Endothelial cell of umbilical vein (primary cell): ENCODE results near the gene CLSTN2. TPM values are rescaled to one million over a fixed set of nuclear protein-coding genes. Genes with fewer than 3 reads are reported as not detected.

Source experiments
- BruUV-seq: library from RNA; stranded (reverse); fragments of 400-500 nt; replicated peaks from 2 replicates; lab custom pipeline; 2021; lab: Mats Ljungman, UMichigan
- CTCF ChIA-PET: fragments of 300-600, 350-600 bp; sonication (Branson Sonifier 250); formaldehyde crosslinking; loops from one replicate; lab custom pipeline; 2021; ENCODE audit warnings: antibody characterized with exemption, inconsistent platforms; lab: Charles Lee
- POLR2A ChIA-PET: fragments of 300-600, 350-600 bp; sonication (Branson Sonifier 250); formaldehyde crosslinking; loops from one replicate; lab custom pipeline; 2021; ENCODE audit warnings: antibody characterized with exemption, inconsistent platforms; lab: Charles Lee
- DNase-seq: peaks from one replicate; pipeline ENCODE4 v3.0.0-alpha.2; 2011; ENCODE audit warnings: low read depth, low spot score
- FAIRE-seq: peaks from 2 replicates; lab custom pipeline; 2011; peaks lifted over from hg19 to GRCh38; lab: Jason Lieb, UNC
- H2AFZ ChIP-seq: 2 replicates; pipeline ENCODE4 v1.6.0; 2012; ENCODE audit warnings: low read depth, low read length, control low read depth, inconsistent platforms
- H3K27ac ChIP-seq: 2 replicates; pipeline ENCODE4 v1.5.1; 2011; ENCODE audit warnings: low read depth, mild to moderate bottlenecking, control low read depth, low read length, moderate library complexity; ENCODE audit not compliant: insufficient read depth
- H3K27me3 ChIP-seq, 2 experiments: 2 replicates each; pipeline versions ENCODE4 v1.6.0 to v1.6.1; 2011; ENCODE audit warnings: low read length in 2 of 2, mixed read lengths in 1 of 2; ENCODE audit not compliant: control insufficient read depth in 2 of 2, insufficient read depth in 2 of 2
- H3K36me3 ChIP-seq, 2 experiments: 2 replicates in 1 of 2; 3 replicates in 1 of 2; pipeline ENCODE4 v1.5.1; 2011; ENCODE audit warnings: low read length in 2 of 2, mild to moderate bottlenecking in 1 of 2, moderate library complexity in 1 of 2; ENCODE audit not compliant: control insufficient read depth in 2 of 2, insufficient read depth in 2 of 2; ENCODE audit errors: extremely low read depth in 1 of 2
- H3K4me1 ChIP-seq: 3 replicates; pipeline ENCODE4 v1.5.1; 2011; ENCODE audit warnings: mild to moderate bottlenecking, low read length; ENCODE audit not compliant: control insufficient read depth, insufficient read depth; ENCODE audit errors: extremely low read depth
- H3K4me2 ChIP-seq: 2 replicates; pipeline ENCODE4 v1.6.1; 2011; ENCODE audit warnings: low read length, control low read depth, mixed read lengths; ENCODE audit not compliant: insufficient read depth
- H3K4me3 ChIP-seq, 3 experiments: fragments of 200-600 bp in 1 of 3; sonication (generic), shearing (Covaris generic) in 1 of 3; replicated peaks in 1 of 3; 2 replicates each; pipeline ENCODE4 v1.5.1; 2011 to 2016; ENCODE audit warnings: control low read depth in 3 of 3, low read length in 3 of 3, mild to moderate bottlenecking in 2 of 3, inconsistent platforms in 1 of 3, low read depth in 1 of 3, moderate library complexity in 1 of 3; ENCODE audit not compliant: insufficient read depth in 1 of 3
- H3K79me2 ChIP-seq: 2 replicates; pipeline ENCODE4 v1.6.0; 2012; ENCODE audit warnings: low read length, inconsistent platforms; ENCODE audit not compliant: control insufficient read depth, insufficient read depth
- H3K9ac ChIP-seq: replicated peaks from 2 replicates; pipeline ENCODE3; 2011; ENCODE audit warnings: low read length, control low read depth; ENCODE audit not compliant: insufficient read depth; ENCODE audit errors: extremely low read depth
- H3K9me1 ChIP-seq: replicated peaks from 3 replicates; pipeline ENCODE4 v1.6.0; 2011; ENCODE audit warnings: mild to moderate bottlenecking, low read length; ENCODE audit not compliant: control insufficient read depth, insufficient read depth; ENCODE audit errors: extremely low read depth
- H3K9me3 ChIP-seq: replicated peaks from 2 replicates; pipeline ENCODE4 v1.5.1; 2012; ENCODE audit warnings: low read length, inconsistent platforms; ENCODE audit not compliant: control insufficient read depth, insufficient read depth
- H4K20me1 ChIP-seq: replicated peaks from 2 replicates; pipeline ENCODE3; 2011; ENCODE audit warnings: mild to moderate bottlenecking, low read length; ENCODE audit not compliant: control insufficient read depth, insufficient read depth; ENCODE audit errors: extremely low read depth
- CTCF ChIP-seq, 2 donors: IDR thresholded peaks; 1 replicate in 1 of 2; 2 replicates in 1 of 2; pipeline ENCODE4 v1.5.1; 2011; ENCODE audit warnings: low read length in 2 of 2, mild to moderate bottlenecking in 2 of 2, moderate library complexity in 2 of 2, control low read depth in 1 of 2, inconsistent platforms in 1 of 2, low read depth in 1 of 2; ENCODE audit not compliant: insufficient read depth in 1 of 2; ENCODE audit errors: extremely low read depth in 1 of 2
- EZH2 ChIP-seq: IDR thresholded peaks from 2 replicates; pipeline ENCODE4 v1.6.1; 2012; ENCODE audit warnings: borderline replicate concordance, low read depth, mild to moderate bottlenecking, moderate library complexity, low read length, inconsistent platforms; ENCODE audit not compliant: severe bottlenecking
- FOS ChIP-seq: IDR thresholded peaks from 2 replicates; pipeline ENCODE4 v1.6.1; 2011; ENCODE audit warnings: mild to moderate bottlenecking, low read length, moderate library complexity, borderline replicate concordance; ENCODE audit not compliant: insufficient read depth
- GATA2 ChIP-seq: IDR thresholded peaks from 2 replicates; pipeline ENCODE4 v1.7.0; 2011; ENCODE audit warnings: low read depth, mild to moderate bottlenecking, moderate library complexity, mixed read lengths, low read length; ENCODE audit not compliant: insufficient read length, insufficient read depth
- JUN ChIP-seq: IDR thresholded peaks from 2 replicates; pipeline ENCODE4 v1.6.1; 2011; ENCODE audit warnings: borderline replicate concordance, low read depth; ENCODE audit not compliant: insufficient read length, insufficient read depth
- MAX ChIP-seq: IDR thresholded peaks from 2 replicates; pipeline ENCODE4 v1.6.1; 2011; ENCODE audit not compliant: insufficient read depth, insufficient read length
- MYC ChIP-seq: IDR thresholded peaks from one replicate; pipeline ENCODE4 v1.6.1; 2011; ENCODE audit warnings: mild to moderate bottlenecking, low read depth, low read length
- POLR2A ChIP-seq: IDR thresholded peaks from 2 replicates; pipeline ENCODE4 v1.6.1; 2012; ENCODE audit warnings: low read depth, mild to moderate bottlenecking, control low read depth, low read length
- POLR2AphosphoS5 ChIP-seq: IDR thresholded peaks from 2 replicates; pipeline ENCODE4 v1.6.1; 2012; ENCODE audit warnings: low read depth, mild to moderate bottlenecking, control low read depth, low read length, moderate library complexity; ENCODE audit not compliant: insufficient read depth
- dilution Hi-C: fragments of 300-500 bp; cut with MboI; formaldehyde crosslinking; loops from one replicate; pipeline ENCODE4 v1.15.0; 2019; ENCODE audit warnings: low sequenced_read_pairs; ENCODE audit not compliant: extremely low pct_ligation_motif_present
- intact Hi-C: fragments of 100-400 bp; cut with micrococcal nuclease; formaldehyde crosslinking; loops from one replicate; pipeline ENCODE4 v1.10.0; 2022
- polyA plus RNA-seq, 4 experiments: library from polyadenylated mRNA; depleted of rRNA in 3 of 4; stranded (reverse) in 3 of 4; unstranded in 1 of 4; fragments of >200 nt; gene quantifications; 2 replicates each; pipeline versions ENCODE4 v1.2.1 to v1.2.3, GENCODE V29; 2011 to 2012; ENCODE audit warnings: missing spikeins in 1 of 4
- total RNA-seq: library from RNA; stranded (reverse); gene quantifications from 2 replicates; pipeline ENCODE4 v1.2.3, GENCODE V29; 2021

CLSTN2 gene
- total and polyA plus RNA-seq, 2 donors (not counting 3 experiments of a cell fraction or from before 2014, with no cell fraction given): 0.26 to 0.38 TPM

GRCh38 chr3:140145528-140145927, 210.5 kb downstream of the CLSTN2 start:
- Histone ChIP-seq H3K9ac (no peak overlapping the region), H2AFZ (no peak overlapping the region), H3K36me3 (no peaks in the 10 kb centered on the region), H3K79me2 (no peaks in the 10 kb centered on the region), H3K27me3 (no peaks in the 10 kb centered on the region), H3K9me3 (no peaks in the 10 kb centered on the region), H3K4me2 (no peak overlapping the region), H3K4me3 (no peak overlapping the region), H3K9me1 (no peaks in the 10 kb centered on the region), H3K27ac (no peak overlapping the region), H4K20me1 (no peaks in the 10 kb centered on the region), H3K4me1 (no peaks in the 10 kb centered on the region)
- TF ChIP-seq MYC (no peak), POLR2A (no peak), FOS (no peak), JUN (no peak), GATA2 (no peak)
- intact Hi-C loops (no loop called here), dilution Hi-C loops (no loop called here)
- FAIRE-seq: no peak
- ChIA-PET CTCF (no interaction called here), POLR2A (no interaction called here)
- DNase-seq: no peak
- no TSS peak for BruUV-seq

- Histone ChIP-seq H2AFZ (no peak overlapping the region), H3K79me2 (no peaks in the 10 kb centered on the region), H4K20me1 (no peaks in the 10 kb centered on the region), H3K4me1 (no peaks in the 10 kb centered on the region), H3K4me3 (no peak overlapping the region), H3K9ac (no peak overlapping the region), H3K9me1 (no peaks in the 10 kb centered on the region), H3K9me3 (no peaks in the 10 kb centered on the region), H3K36me3 (no peaks in the 10 kb centered on the region), H3K27ac (no peak overlapping the region), H3K4me2 (no peak overlapping the region), H3K27me3 (no peaks in the 10 kb centered on the region)
- DNase-seq: no peak
- dilution Hi-C loops: no loop called here
- TF ChIP-seq GATA2 (no peak), MYC (no peak), CTCF (IDR thresholded peaks at IDR 0.05; ENCODE audit: extremely low read depth in 1 of 2, insufficient read depth in 1 of 2, low read depth in 1 of 2, low read length in 2 of 2) (no peak), MAX (no peak), EZH2 (no peak), POLR2AphosphoS5 (no peak), POLR2A (no peak), JUN (no peak), FOS (no peak)
- ChIA-PET CTCF (no interaction called here), POLR2A (no interaction called here)
- FAIRE-seq: no peak
- BruUV-seq: no TSS peak
- intact Hi-C loops: no loop called here
Measured at GRCh38 chr3:140146668-140147067, 211.7 kb downstream of the CLSTN2 start.
